HL-60 (cell line): Measurements from ENCODE around the gene CYB5RL.

Experiments
- DNase-seq, 2 experiments: peaks; one replicate each; pipeline ENCODE4 v3.0.0-alpha.2; 2010 to 2020; ENCODE audit warnings: low read depth in 1 of 2, low spot score in 1 of 2
- H3K27ac ChIP-seq: fragments of 250-450 bp; sonication (Bioruptor Pico); replicated peaks from 2 replicates; pipeline ENCODE4 v1.5.1; 2020; ENCODE audit warnings: mild to moderate bottlenecking, moderate library complexity
- H3K27me3 ChIP-seq: fragments of 250-450 bp; sonication (Bioruptor Pico); 2 replicates; pipeline ENCODE4 v1.5.1; 2021; ENCODE audit warnings: mild to moderate bottlenecking, moderate library complexity; ENCODE audit not compliant: insufficient read depth, poor library complexity, severe bottlenecking
- H3K4me3 ChIP-seq: replicated peaks from 2 replicates; pipeline ENCODE4 v1.5.1; 2011; ENCODE audit warnings: mild to moderate bottlenecking, control low read depth, low read length; ENCODE audit not compliant: insufficient read depth
- CTCF ChIP-seq: IDR thresholded peaks from one replicate; pipeline ENCODE4 v1.5.1; 2011; ENCODE audit warnings: low read length, control low read depth, inconsistent platforms; ENCODE audit not compliant: insufficient read depth
- GABPA ChIP-seq: IDR thresholded peaks from 2 replicates; pipeline ENCODE4 v1.6.1; 2012; ENCODE audit warnings: low read depth
- POLR2AphosphoS5 ChIP-seq: IDR thresholded peaks from 2 replicates; pipeline ENCODE4 v1.6.1; 2012; ENCODE audit warnings: low read depth
- REST ChIP-seq: IDR thresholded peaks from 2 replicates; pipeline ENCODE4 v1.6.1; 2012; ENCODE audit warnings: low read depth; ENCODE audit not compliant: insufficient replicate concordance
- SPI1 ChIP-seq: IDR thresholded peaks from 2 replicates; pipeline ENCODE4 v1.6.1; 2012; ENCODE audit warnings: low read depth, mild to moderate bottlenecking, borderline replicate concordance

CYB5RL gene

GRCh38 chr1:54223441-54224202 is 23.8 kb upstream of the CYB5RL start:
- H3K27me3 ChIP-seq = no peaks in the 10 kb centered on the region
- TF ChIP-seq REST (no peak), POLR2AphosphoS5 (no peak), GABPA (no peak), CTCF (no peak), SPI1 (no peak)
- H3K27ac ChIP-seq = no peak overlapping the region
- no peak overlapping the region for H3K4me3 ChIP-seq
- DNase-seq = no peak

GRCh38 chr1:54222711-54223110 is 22.9 kb upstream of the CYB5RL start:
- TF ChIP-seq REST = no peak
- TF ChIP-seq GABPA = no peak
- no peak for TF ChIP-seq CTCF
- no peak for TF ChIP-seq SPI1
- no peak for TF ChIP-seq POLR2AphosphoS5
- DNase-seq = no peak
- Histone ChIP-seq H3K27me3 (no peaks in the 10 kb centered on the region), H3K27ac (no peak overlapping the region), H3K4me3 (no peak overlapping the region)

- H3K4me3 ChIP-seq = no peak overlapping the region
- no peaks in the 10 kb centered on the region for H3K27me3 ChIP-seq
- TF ChIP-seq SPI1 (no peak), CTCF (no peak), POLR2AphosphoS5 (no peak), REST (no peak), GABPA (no peak)
- no peak for DNase-seq
- H3K27ac ChIP-seq = no peak overlapping the region
Measured at GRCh38 chr1:54221867-54222484, 22.1 kb upstream of the CYB5RL start.
